ENCODE data around the gene ZNF17. TPM values are rescaled to one million over a fixed set of nuclear protein-coding genes. Genes with fewer than 3 reads are reported as not detected.

Gene ZNF17
- 10 to 100 TPM; 12.3 to 14.5 TPM for total RNA-seq

DNA sequence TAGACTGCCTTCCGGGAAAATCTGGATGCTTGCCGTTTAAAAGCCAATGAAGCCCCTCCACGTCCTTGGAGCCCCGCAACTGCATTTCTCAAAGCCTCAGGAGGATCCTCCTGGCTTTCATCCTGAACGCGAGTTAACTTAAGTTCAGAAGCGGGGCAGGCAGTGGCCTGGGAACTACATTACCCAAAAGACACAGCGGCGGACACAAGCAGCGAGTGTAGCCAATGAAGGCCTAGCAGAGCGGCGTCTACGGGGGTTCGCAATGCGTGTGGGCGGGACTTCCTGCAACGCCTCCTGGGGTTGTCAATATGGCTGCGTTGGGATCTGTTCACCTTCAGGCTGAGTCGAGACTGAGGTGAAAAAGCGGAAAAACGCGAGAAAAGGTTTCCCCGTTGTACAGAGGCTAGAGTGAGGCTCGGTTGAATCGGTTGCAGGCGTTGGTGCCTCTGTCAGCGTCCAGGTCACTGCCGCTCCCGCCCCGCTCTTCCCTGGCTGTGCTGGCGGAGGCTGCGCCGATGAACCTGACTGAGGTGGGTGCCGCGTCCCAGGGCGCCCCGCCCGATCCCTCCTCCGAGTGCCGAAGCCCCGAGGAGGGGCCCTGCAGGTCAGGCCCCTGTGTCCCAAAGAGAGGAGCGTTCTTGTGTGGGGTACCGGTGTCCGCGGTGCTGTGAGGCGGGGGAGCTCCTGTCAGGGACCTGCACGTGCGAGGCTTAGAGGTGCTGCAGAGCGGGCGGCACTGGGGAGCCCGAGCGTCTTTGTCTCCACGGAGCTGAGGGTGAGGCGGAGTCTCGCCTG is at the start of gene ZNF17:
Gene ZNF17 (plus strand): TSS at position 285 of the 795 bp plus-strand sequence. CDS start 2,455 bp downstream, outside the sequence.

DNA sequence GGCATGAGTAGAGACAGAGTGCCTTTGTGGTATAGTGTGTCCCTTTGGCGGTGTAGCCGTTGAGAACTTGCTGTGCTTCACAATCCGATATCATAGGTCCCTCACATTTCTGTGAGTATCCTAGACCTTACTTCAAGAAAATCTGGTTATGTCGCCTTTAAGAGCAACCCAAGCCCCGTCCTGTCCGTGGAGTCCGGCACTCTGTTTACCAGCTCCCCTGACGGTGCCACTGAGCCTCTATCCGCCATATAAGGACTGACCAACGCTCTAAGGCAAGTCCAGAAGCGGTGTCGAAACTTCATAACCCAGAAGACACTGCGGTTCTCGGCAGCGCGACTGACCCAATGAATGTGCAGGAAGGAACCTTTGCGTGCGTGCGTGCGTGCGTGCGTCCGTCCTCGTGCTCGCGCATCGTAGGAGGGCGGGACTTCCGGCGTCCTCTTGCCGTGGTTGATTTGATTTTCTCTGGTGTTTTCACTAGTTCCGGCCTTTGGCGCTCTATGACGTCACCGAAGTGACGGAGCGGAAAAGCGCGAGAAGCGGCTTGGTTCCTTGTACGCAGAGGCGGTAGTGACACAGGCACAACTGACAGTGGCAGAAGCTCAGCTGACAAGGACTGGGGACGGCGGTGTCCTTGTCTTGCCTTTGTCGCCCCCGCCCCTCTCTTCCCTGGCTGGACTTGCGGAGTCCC is 47.8 kb upstream of the ZNF17 start, which contains the start of the genes TRAPPC2B and ZNF547:
Gene TRAPPC2B (plus strand): TSS at position 555 of the 691 bp plus-strand sequence. CDS start 1,283 bp downstream, outside the sequence.
Gene ZNF547 (plus strand): TSS at position 555 of the 691 bp plus-strand sequence. CDS start 5,005 bp downstream, outside the sequence.

GRCh38 chr19:57389730-57390598 is 21.0 kb upstream of the ZNF17 start, which contains the start of gene ZNF548:
TSS of gene ZNF548 (plus strand) at chr19:57389854. CDS start at chr19:57390100, 246 bp downstream.

GRCh38 chr19:57435062-57435978 is 24.4 kb downstream of the ZNF17 start, which contains the start of gene ZNF749:
TSS of gene ZNF749 (plus strand) at chr19:57435325. CDS start at chr19:57435579, 254 bp downstream.

Small RNA genes within 50 kb of the gene (small RNA-seq; reads per million reads assigned to genes)
- gene VN1R107P: 0 reads per million in 2 donors

Other genes with a start within 250 kb of the ZNF17 start
- not detected for gene DUXA, start 243.7 kb upstream of the ZNF17 start, total RNA-seq
- gene ZNF264, start 219.7 kb upstream of the ZNF17 start, total RNA-seq: 10 to 100 TPM; 15.1 to 18.3 TPM
- gene AURKC, start 180.1 kb upstream of the ZNF17 start, total RNA-seq: under 1 TPM in 1 of 2 donors, not detected in 1; 0.33 TPM
- 10 to 100 TPM; 11.4 to 13.3 TPM for gene ZNF805, start 170.5 kb upstream of the ZNF17 start, total RNA-seq
- gene ZNF460, start 130.7 kb upstream of the ZNF17 start, total RNA-seq: 10 to 100 TPM; 39.6 to 51.0 TPM
- gene ZNF543, start 90.7 kb upstream of the ZNF17 start, total RNA-seq: 10 to 100 TPM; 10.3 to 12.7 TPM
- 1 to 10 TPM; 8.9 to 9.7 TPM for gene ZNF304, start 59.9 kb upstream of the ZNF17 start, total RNA-seq
- gene TRAPPC2B, start 47.6 kb upstream of the ZNF17 start, total RNA-seq: 10 to 100 TPM; 14.8 to 16.3 TPM
- gene ZNF547, start 47.6 kb upstream of the ZNF17 start, total RNA-seq: 1 to 10 TPM; 2.0 to 3.1 TPM
- gene ZNF548, start 21.3 kb upstream of the ZNF17 start, total RNA-seq: 10 to 100 TPM; 15.5 to 16.7 TPM
- gene ZNF749, start 24.2 kb downstream of the ZNF17 start, total RNA-seq: 10 to 100 TPM; 71.9 to 86.3 TPM
- under 1 TPM; under 0.01 to 0.33 TPM for gene VN1R1, start 46.0 kb downstream of the ZNF17 start, total RNA-seq
- gene ZNF772, start 66.4 kb downstream of the ZNF17 start, total RNA-seq: 10 to 100 TPM; 16.0 to 16.2 TPM
- 10 to 100 TPM; 12.7 to 21.7 TPM for gene ZNF419, start 76.6 kb downstream of the ZNF17 start, total RNA-seq
- 10 to 100 TPM; 16.7 to 27.9 TPM for gene ZNF773, start 88.8 kb downstream of the ZNF17 start, total RNA-seq
- gene ZNF549, start 116.2 kb downstream of the ZNF17 start, total RNA-seq: 10 to 100 TPM; 12.3 to 15.1 TPM
- 1 to 10 TPM; 6.5 to 7.3 TPM for gene ZNF550, start 148.7 kb downstream of the ZNF17 start, total RNA-seq
- 1 to 10 TPM; 4.8 to 5.7 TPM for gene ZNF416, start 167.8 kb downstream of the ZNF17 start, total RNA-seq
- gene ZIK1, start 173.0 kb downstream of the ZNF17 start, total RNA-seq: 10 to 100 TPM in 1 of 2 donors, 1 to 10 TPM in 1; 9.3 to 14.7 TPM
- 1 to 10 TPM; 7.6 to 7.7 TPM for gene ZNF530, start 188.7 kb downstream of the ZNF17 start, total RNA-seq
- gene ZNF134, start 203.1 kb downstream of the ZNF17 start, total RNA-seq: 10 to 100 TPM; 20.0 to 21.6 TPM
- 1 to 10 TPM; 9.0 to 9.6 TPM for gene ZNF211, start 222.0 kb downstream of the ZNF17 start, total RNA-seq